SK-N-MC (cell line): ENCODE measurements around the gene ARMH4.

ENCODE experiments used
- EZH2 ChIP-seq: fragments of 200-600 bp; sonication (generic); IDR thresholded peaks from one replicate; pipeline ENCODE4 v1.6.1; 2017; ENCODE audit warnings: antibody characterized with exemption
- POLR2AphosphoS5 ChIP-seq: IDR thresholded peaks from 2 replicates; pipeline ENCODE4 v1.6.1; 2012; ENCODE audit warnings: mild to moderate bottlenecking, low read depth, low read length, borderline replicate concordance

- no peak for TF ChIP-seq EZH2
- no peak for TF ChIP-seq POLR2AphosphoS5
Measured at GRCh38 chr14:58121530-58122186, 30.4 kb downstream of the ARMH4 start.
